ENCODE measurements around the gene ALPK3. TPM values are rescaled to one million over a fixed set of nuclear protein-coding genes. Genes with fewer than 3 reads are reported as not detected.

Gene ALPK3
- total RNA-seq, 1 experiment from 2014 or later = 2.0 TPM

- no peaks in the 10 kb centered on the region for H3K9me2 ChIP-seq (ENCODE audit: insufficient read depth)
- no peaks in the 10 kb centered on the region for H3K36me3 ChIP-seq (ENCODE audit: control insufficient read depth in 1 of 2, insufficient read depth in 2 of 2, low read length in 2 of 2)
- TF ChIP-seq EZH2 (IDR thresholded peaks at IDR 0.05) (no peak), JUND (IDR thresholded peaks at IDR 0.05) (no peak), SP1 (IDR thresholded peaks at IDR 0.05; ENCODE audit: low read depth) (no peak), POLR2AphosphoS5 (IDR thresholded peaks at IDR 0.05; ENCODE audit: low read depth, low read length) (no peak), ATF3 (IDR thresholded peaks at IDR 0.05) (no peak), FOSL1 (IDR thresholded peaks at IDR 0.05; ENCODE audit: low read depth) (no peak), CBX3 (IDR thresholded peaks at IDR 0.05; ENCODE audit: low read depth) (no peak), REST (IDR thresholded peaks at IDR 0.05; ENCODE audit: low read depth) (no peak), ZBTB33 (IDR thresholded peaks at IDR 0.05; ENCODE audit: extremely low read depth, insufficient replicate concordance, low read length) (no peak), ZNF274 (IDR thresholded peaks at IDR 0.05; ENCODE audit: low read depth, low read length) (no peak), CEBPB (IDR thresholded peaks at IDR 0.05; ENCODE audit: low read depth) (no peak), YY1 (IDR thresholded peaks at IDR 0.05; ENCODE audit: extremely low read depth, insufficient replicate concordance, low read depth, low read length) (no peak), POLR2A (IDR thresholded peaks at IDR 0.05; ENCODE audit: borderline replicate concordance, extremely low read depth, insufficient read depth, insufficient read length) (no peak), CTCF (IDR thresholded peaks at IDR 0.05 in 2 of 3, conservative IDR thresholded peaks at IDR 0.05 in 1 of 3; ENCODE audit: borderline replicate concordance in 1 of 3, insufficient read depth in 1 of 3, low read depth in 2 of 3, low read length in 2 of 3) (no peak), RAD21 (IDR thresholded peaks at IDR 0.05; ENCODE audit: low read depth) (no peak)
- no peaks in the 10 kb centered on the region for H3K4me1 ChIP-seq (ENCODE audit: control insufficient read depth in 1 of 2, insufficient read depth in 2 of 2, low read length in 2 of 2)
- no peak overlapping the region for H2AFZ ChIP-seq (ENCODE audit: low read depth, low read length, poor library complexity, severe bottlenecking)
- no peaks in the 10 kb centered on the region for H3K27me3 ChIP-seq (ENCODE audit: insufficient read depth, low read length)
- DNase-seq (ENCODE audit: low read depth, low spot score) (no peak), ATAC-seq (no peak)
- H3K4me3 ChIP-seq (replicated peaks in 1 of 2; ENCODE audit: low read depth in 1 of 2, low read length in 2 of 2) = no peak overlapping the region
- POLR2A ChIA-PET = no interaction called here
- CTCF ChIA-PET = no interaction called here
- no peak overlapping the region for H3K9ac ChIP-seq (ENCODE audit: low read length)
- no peaks in the 10 kb centered on the region for H4K20me1 ChIP-seq (ENCODE audit: insufficient read depth)
- BruUV-seq (replicated peaks) = no TSS peak
- RAD21 ChIA-PET (ENCODE audit: low non-redundant PET in 1 of 2, low total read pairs in 2 of 2, uncharacterized antibody in 2 of 2, unreplicated experiment in 2 of 2) = no interaction called here
- H3K27ac ChIP-seq (ENCODE audit: low read depth, low read length) = no peak overlapping the region
- H3K4me2 ChIP-seq (ENCODE audit: low read length) = no peak overlapping the region
- no peaks in the 10 kb centered on the region for H3K79me2 ChIP-seq (ENCODE audit: insufficient read depth, low read length)
- H3K9me3 ChIP-seq (ENCODE audit: control insufficient read depth in 1 of 2, insufficient read depth in 1 of 2, low read depth in 1 of 2, low read length in 2 of 2) = no peaks in the 10 kb centered on the region
- intact Hi-C loops (cut with micrococcal nuclease) = no loop called here
These were observed 51.1 kb downstream of the ALPK3 start for GRCh38 chr15:84868037-84868880.
